Neural cell (in vitro differentiated cells): Measurements from ENCODE around the gene INS. TPM values are rescaled to one million over a fixed set of nuclear protein-coding genes. Genes with fewer than 3 reads are reported as not detected.

Source experiments
- H2AFZ ChIP-seq: fragments of 200-600, 300-800 bp; sonication (generic), shearing (Covaris generic); 2 replicates; pipeline ENCODE4 v1.6.0; 2014; ENCODE audit warnings: low read depth, mild to moderate bottlenecking, antibody characterized with exemption, low read length, moderate library complexity
- H3F3A ChIP-seq: fragments of 200-600 bp; shearing (Covaris generic); 2 replicates; pipeline ENCODE4 v1.6.1; 2016; ENCODE audit warnings: mild to moderate bottlenecking, moderate library complexity, mixed read lengths, antibody characterized with exemption, low read length; ENCODE audit not compliant: insufficient read depth, poor library complexity, severe bottlenecking
- H3K27ac ChIP-seq: fragments of 200-600, 300-800 bp; sonication (generic), shearing (Covaris generic); 2 replicates; pipeline ENCODE4 v1.5.1; 2014; ENCODE audit warnings: mild to moderate bottlenecking, low read length, moderate library complexity
- H3K27me3 ChIP-seq: fragments of 300-800, 200-600 bp; sonication (generic), shearing (Covaris generic); 2 replicates; pipeline ENCODE4 v1.6.0; 2014; ENCODE audit warnings: mild to moderate bottlenecking, low read depth, low read length, moderate library complexity; ENCODE audit not compliant: insufficient read depth
- H3K36me3 ChIP-seq: fragments of 300-800, 200-600 bp; sonication (generic), shearing (Covaris generic); 2 replicates; pipeline ENCODE4 v1.5.1; 2014; ENCODE audit warnings: mild to moderate bottlenecking, antibody characterized with exemption, low read length, moderate library complexity; ENCODE audit not compliant: insufficient read depth
- H3K4me2 ChIP-seq: fragments of 300-800, 200-600 bp; sonication (generic), shearing (Covaris generic); 2 replicates; pipeline ENCODE4 v1.6.0; 2014; ENCODE audit warnings: mild to moderate bottlenecking, low read length
- H3K4me3 ChIP-seq: fragments of 300-800, 200-600 bp; sonication (generic), shearing (Covaris generic); 2 replicates; pipeline ENCODE4 v1.5.1; 2014; ENCODE audit warnings: mild to moderate bottlenecking, low read length, moderate library complexity
- H3K79me2 ChIP-seq: fragments of 200-600 bp; shearing (Covaris generic); replicated peaks from 2 replicates; pipeline ENCODE4 v1.6.0; 2014; ENCODE audit warnings: mild to moderate bottlenecking, low read length, moderate library complexity; ENCODE audit not compliant: insufficient read depth
- H3K9ac ChIP-seq: fragments of 300-800, 200-600 bp; sonication (generic), shearing (Covaris generic); 2 replicates; pipeline ENCODE4 v1.6.1; 2016; ENCODE audit warnings: mild to moderate bottlenecking, low read length, mixed read lengths
- H3K9me2 ChIP-seq: fragments of 200-600 bp; shearing (Covaris generic); 2 replicates; pipeline ENCODE4 v1.6.1; 2016; ENCODE audit warnings: mild to moderate bottlenecking, low read length, mixed read lengths; ENCODE audit not compliant: insufficient read depth
- H3K9me3 ChIP-seq: fragments of 200-600, 300-800 bp; sonication (generic), shearing (Covaris generic); 2 replicates; pipeline ENCODE4 v1.6.1; 2016; ENCODE audit warnings: mild to moderate bottlenecking, mixed run types, low read length, moderate library complexity, mixed read lengths
- H4K20me1 ChIP-seq: fragments of 200-600 bp; shearing (Covaris generic); 2 replicates; pipeline ENCODE4 v1.6.1; 2016; ENCODE audit warnings: mild to moderate bottlenecking, mixed run types; ENCODE audit not compliant: insufficient read depth
- CTCF ChIP-seq: fragments of 450-650 bp; IDR thresholded peaks from 2 replicates; pipeline ENCODE4 v1.5.1; 2014; ENCODE audit warnings: antibody characterized with exemption, mild to moderate bottlenecking, moderate library complexity; ENCODE audit not compliant: poor library complexity, severe bottlenecking
- EZH2 ChIP-seq: fragments of 200-600, 300-800 bp; shearing (Covaris generic), sonication (generic); IDR thresholded peaks from 2 replicates; pipeline ENCODE4 v1.6.1; 2014; ENCODE audit warnings: antibody characterized with exemption, low read length, borderline replicate concordance, mild to moderate bottlenecking; ENCODE audit not compliant: insufficient read depth, poor library complexity, severe bottlenecking
- MXI1 ChIP-seq: fragments of 450-650 bp; conservative IDR thresholded peaks from 2 replicates; pipeline ENCODE4 v1.6.1; 2014; ENCODE audit warnings: antibody characterized with exemption, mild to moderate bottlenecking; ENCODE audit not compliant: poor library complexity, severe bottlenecking
- POLR2AphosphoS5 ChIP-seq: IDR thresholded peaks from 2 replicates; pipeline ENCODE4 v1.6.1; 2012
- REST ChIP-seq: IDR thresholded peaks from 2 replicates; pipeline ENCODE4 v1.6.1; 2012; ENCODE audit warnings: borderline replicate concordance
- SMC3 ChIP-seq: fragments of 450-650 bp; conservative IDR thresholded peaks from 2 replicates; pipeline ENCODE4 v1.6.1; 2014; ENCODE audit warnings: antibody characterized with exemption, mild to moderate bottlenecking, moderate library complexity; ENCODE audit not compliant: poor library complexity
- TAF1 ChIP-seq: IDR thresholded peaks from 2 replicates; pipeline ENCODE4 v1.6.1; 2012; ENCODE audit warnings: low read depth
- polyA plus RNA-seq: library from polyadenylated mRNA; depleted of rRNA; stranded (reverse); fragments of >200 nt; gene quantifications from 2 replicates; pipeline ENCODE4 v1.2.3, GENCODE V29; 2014

INS gene
- polyA plus RNA-seq, 1 donor from 2014 or later: not detected

- Histone ChIP-seq H2AFZ (no peak overlapping the region), H3K9ac (no peak overlapping the region), H3K9me2 (no peaks in the 10 kb centered on the region), H3K79me2 (no peaks in the 10 kb centered on the region), H3K36me3 (no peaks in the 10 kb centered on the region), H3K9me3 (no peaks in the 10 kb centered on the region), H3F3A (no peaks in the 10 kb centered on the region), H3K4me3 (no peak overlapping the region), H3K4me2 (no peak overlapping the region), H3K27ac (no peak overlapping the region), H4K20me1 (no peaks in the 10 kb centered on the region), H3K27me3 (no peaks in the 10 kb centered on the region)
- TF ChIP-seq TAF1 (no peak), CTCF (no peak), MXI1 (no peak)
Observed at GRCh38 chr11:2182692-2183474, 21.9 kb upstream of the INS start.

- Histone ChIP-seq H3K36me3 (no peaks in the 10 kb centered on the region), H3K79me2 (no peaks in the 10 kb centered on the region), H3K9me3 (no peaks in the 10 kb centered on the region)
Observed at GRCh38 chr11:2182075-2182474, 21.1 kb upstream of the INS start.

GRCh38 chr11:2180789-2181370, 19.9 kb upstream of the INS start:
- H3K4me2 ChIP-seq: no peak overlapping the region
- H3K27ac ChIP-seq: no peak overlapping the region
- H2AFZ ChIP-seq: no peak overlapping the region
- H3F3A ChIP-seq: no peaks in the 10 kb centered on the region
- H3K9me2 ChIP-seq: no peaks in the 10 kb centered on the region
- no peaks in the 10 kb centered on the region for H3K36me3 ChIP-seq
- no peak overlapping the region for H3K4me3 ChIP-seq
- H4K20me1 ChIP-seq: no peaks in the 10 kb centered on the region
- no peaks in the 10 kb centered on the region for H3K27me3 ChIP-seq
- H3K79me2 ChIP-seq: no peaks in the 10 kb centered on the region
- no peaks in the 10 kb centered on the region for H3K9me3 ChIP-seq
- no peak overlapping the region for H3K9ac ChIP-seq
- no peak for TF ChIP-seq SMC3
- TF ChIP-seq REST: no peak
- no peak for TF ChIP-seq POLR2AphosphoS5
- no peak for TF ChIP-seq EZH2

More at GRCh38 chr11:2182075-2182474, 21.1 kb upstream of the INS start:
- no peak overlapping the region for H2AFZ ChIP-seq
- H3K27ac ChIP-seq: no peak overlapping the region
- no peak overlapping the region for H3K4me3 ChIP-seq
- H3F3A ChIP-seq: no peaks in the 10 kb centered on the region
- TF ChIP-seq MXI1 (no peak), TAF1 (no peak), EZH2 (no peak), POLR2AphosphoS5 (no peak), CTCF (no peak), SMC3 (no peak)
- H4K20me1 ChIP-seq: no peaks in the 10 kb centered on the region
- H3K4me2 ChIP-seq: no peak overlapping the region
- H3K27me3 ChIP-seq: no peaks in the 10 kb centered on the region
- no peaks in the 10 kb centered on the region for H3K9me2 ChIP-seq
- H3K9ac ChIP-seq: no peak overlapping the region
